ENCODE results near the gene SMARCC2. TPM values are rescaled to one million over a fixed set of nuclear protein-coding genes. Genes with fewer than 3 reads are reported as not detected.
A peak's percentile ranks its signal among the peaks of the same experiment; 100 is the strongest.

The SMARCC2 gene
- total and polyA plus RNA-seq, 9 of the 15 experiments (the other 6 are each of a cell fraction or from before 2014, with no cell fraction given), result 11.9 to 86.0 (median 36.6) TPM

DNA sequence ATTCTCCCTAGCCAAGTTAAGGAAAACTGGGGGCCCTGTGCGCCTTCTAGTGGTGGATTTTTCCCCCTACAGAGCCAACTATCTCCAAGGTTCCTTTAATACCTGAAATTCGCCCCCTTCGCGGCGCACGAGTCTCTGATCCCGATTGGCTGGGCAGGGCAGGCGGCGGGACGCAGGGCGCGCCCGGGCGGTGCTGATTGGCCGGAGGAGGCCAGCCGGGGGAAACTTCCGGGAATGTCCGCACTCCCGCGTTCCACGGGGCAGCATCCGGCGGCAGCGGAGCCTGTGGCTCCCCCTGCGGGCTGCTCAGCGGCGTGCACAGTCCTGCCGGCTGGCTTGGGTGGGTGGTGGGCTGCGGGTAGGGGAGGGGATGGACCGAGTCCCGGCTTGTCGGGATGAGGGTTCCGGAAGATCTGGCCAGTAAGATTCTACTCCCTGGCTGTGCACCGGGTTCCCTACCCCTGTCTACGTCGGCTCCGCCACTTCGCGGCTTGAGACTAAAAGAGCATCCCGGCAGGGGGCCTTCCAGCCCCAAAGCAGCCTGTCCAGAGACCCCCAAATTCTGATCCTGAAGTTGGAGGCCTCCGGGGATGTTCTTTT, 34.9 kb upstream of the SMARCC2 start, which contains the start of gene NABP2 (continued):
- TF ChIP-seq CXXC5 (CRISPR knock-in tag; IDR thresholded peaks at IDR 0.05) (peak; percentile 99), TAF1 (IDR thresholded peaks at IDR 0.05; ENCODE audit: control insufficient read depth, extremely low read depth, insufficient read depth, low read length, severe bottlenecking) (peak; percentile 66), KLF16 (IDR thresholded peaks at IDR 0.05) (peak; percentile 75), ZNF668 (CRISPR knock-in tag; IDR thresholded peaks at IDR 0.05) (no peak), MCM3 (IDR thresholded peaks at IDR 0.05) (no peak), CHD2 (IDR thresholded peaks at IDR 0.05; ENCODE audit: low read depth, low read length) (peak; percentile 65; the same call in 1 of the 2 replicates), EGR1 (conservative IDR thresholded peaks at IDR 0.05) (peak; percentile 47), SMARCB1 (IDR thresholded peaks at IDR 0.05; ENCODE audit: insufficient read length, low read depth) (no peak), PCBP1 (IDR thresholded peaks at IDR 0.05; ENCODE audit: low read depth, low read length, poor library complexity, severe bottlenecking) (peak; percentile 80), TEAD4 (IDR thresholded peaks at IDR 0.05; ENCODE audit: low read length) (peak; percentile 38; the same call in 1 of the 2 replicates), TEAD4 (CRISPR knock-in tag; IDR thresholded peaks at IDR 0.05; ENCODE audit: borderline replicate concordance) (no peak)
- TF ChIP-seq, protein P1, sequence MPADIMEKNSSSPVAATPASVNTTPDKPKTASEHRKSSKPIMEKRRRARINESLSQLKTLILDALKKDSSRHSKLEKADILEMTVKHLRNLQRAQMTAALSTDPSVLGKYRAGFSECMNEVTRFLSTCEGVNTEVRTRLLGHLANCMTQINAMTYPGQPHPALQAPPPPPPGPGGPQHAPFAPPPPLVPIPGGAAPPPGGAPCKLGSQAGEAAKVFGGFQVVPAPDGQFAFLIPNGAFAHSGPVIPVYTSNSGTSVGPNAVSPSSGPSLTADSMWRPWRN (IDR thresholded peaks at IDR 0.05; ENCODE audit: low read depth), result peak; percentile 61
- TF ChIP-seq, protein P2, sequence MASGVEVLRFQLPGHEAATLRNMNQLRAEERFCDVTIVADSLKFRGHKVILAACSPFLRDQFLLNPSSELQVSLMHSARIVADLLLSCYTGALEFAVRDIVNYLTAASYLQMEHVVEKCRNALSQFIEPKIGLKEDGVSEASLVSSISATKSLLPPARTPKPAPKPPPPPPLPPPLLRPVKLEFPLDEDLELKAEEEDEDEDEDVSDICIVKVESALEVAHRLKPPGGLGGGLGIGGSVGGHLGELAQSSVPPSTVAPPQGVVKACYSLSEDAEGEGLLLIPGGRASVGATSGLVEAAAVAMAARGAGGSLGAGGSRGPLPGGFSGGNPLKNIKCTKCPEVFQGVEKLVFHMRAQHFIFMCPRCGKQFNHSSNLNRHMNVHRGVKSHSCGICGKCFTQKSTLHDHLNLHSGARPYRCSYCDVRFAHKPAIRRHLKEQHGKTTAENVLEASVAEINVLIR (CRISPR knock-in tag; IDR thresholded peaks at IDR 0.05), result 0 out of 2 replicates have a peak, but pooled peaks have one; percentile 47
- TF ChIP-seq, protein P3, sequence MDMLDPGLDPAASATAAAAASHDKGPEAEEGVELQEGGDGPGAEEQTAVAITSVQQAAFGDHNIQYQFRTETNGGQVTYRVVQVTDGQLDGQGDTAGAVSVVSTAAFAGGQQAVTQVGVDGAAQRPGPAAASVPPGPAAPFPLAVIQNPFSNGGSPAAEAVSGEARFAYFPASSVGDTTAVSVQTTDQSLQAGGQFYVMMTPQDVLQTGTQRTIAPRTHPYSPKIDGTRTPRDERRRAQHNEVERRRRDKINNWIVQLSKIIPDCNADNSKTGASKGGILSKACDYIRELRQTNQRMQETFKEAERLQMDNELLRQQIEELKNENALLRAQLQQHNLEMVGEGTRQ (CRISPR knock-in tag; IDR thresholded peaks at IDR 0.05), result peak; percentile 60
- TF ChIP-seq, protein P4, sequence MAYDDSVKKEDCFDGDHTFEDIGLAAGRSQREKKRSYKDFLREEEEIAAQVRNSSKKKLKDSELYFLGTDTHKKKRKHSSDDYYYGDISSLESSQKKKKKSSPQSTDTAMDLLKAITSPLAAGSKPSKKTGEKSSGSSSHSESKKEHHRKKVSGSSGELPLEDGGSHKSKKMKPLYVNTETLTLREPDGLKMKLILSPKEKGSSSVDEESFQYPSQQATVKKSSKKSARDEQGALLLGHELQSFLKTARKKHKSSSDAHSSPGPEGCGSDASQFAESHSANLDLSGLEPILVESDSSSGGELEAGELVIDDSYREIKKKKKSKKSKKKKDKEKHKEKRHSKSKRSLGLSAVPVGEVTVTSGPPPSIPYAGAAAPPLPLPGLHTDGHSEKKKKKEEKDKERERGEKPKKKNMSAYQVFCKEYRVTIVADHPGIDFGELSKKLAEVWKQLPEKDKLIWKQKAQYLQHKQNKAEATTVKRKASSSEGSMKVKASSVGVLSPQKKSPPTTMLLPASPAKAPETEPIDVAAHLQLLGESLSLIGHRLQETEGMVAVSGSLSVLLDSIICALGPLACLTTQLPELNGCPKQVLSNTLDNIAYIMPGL (CRISPR knock-in tag; IDR thresholded peaks at IDR 0.05), result peak; percentile 78

Data from K562 (cell line).